Body of pancreas (tissue), 4 donors: ENCODE measurements around the gene LRRC27. TPM values are rescaled to one million over a fixed set of nuclear protein-coding genes. Genes with fewer than 3 reads are reported as not detected.
"Not testable (repeated sequence)": the region's sequence is repeated elsewhere in the genome, so short reads cannot be mapped to it uniquely, and the experiment has no call there.

Experiments
- ATAC-seq: fragments of 150-250 bp; one replicate; pipeline ENCODE4 v1.9.1; 2016
- DNase-seq, 4 donors: peaks; one replicate each; pipeline ENCODE4 v3.0.0-alpha.2; 2019
- H3K27ac ChIP-seq, 4 donors: fragments of 200-600 bp; sonication (generic); 1 replicate in 3 of 4; 2 replicates in 1 of 4; pipeline versions ENCODE4 v1.5.1 to v1.6.1; 2016 to 2019; ENCODE audit warnings: mild to moderate bottlenecking in 1 of 4, mixed read lengths in 1 of 4, moderate library complexity in 1 of 4
- H3K27me3 ChIP-seq, 2 donors: fragments of 200-600 bp; sonication (generic); one replicate each; pipeline ENCODE4 v1.6.0; 2016; ENCODE audit warnings: mild to moderate bottlenecking in 1 of 2
- H3K36me3 ChIP-seq, 2 donors: fragments of 200-600 bp; sonication (generic); replicated peaks in 1 of 2; 2 replicates each; pipeline ENCODE4 v1.5.1; 2016; ENCODE audit warnings: low read depth in 2 of 2; ENCODE audit not compliant: insufficient read depth in 1 of 2
- H3K4me1 ChIP-seq: fragments of 200-600 bp; sonication (generic); one replicate; pipeline ENCODE4 v1.6.0; 2016
- H3K4me3 ChIP-seq, 2 donors: fragments of 200-600 bp; sonication (generic); 1 replicate in 1 of 2; 2 replicates in 1 of 2; pipeline ENCODE4 v1.5.1; 2016 to 2019
- H3K9me3 ChIP-seq, 3 donors: fragments of 200-600 bp; sonication (generic); 1 replicate in 2 of 3; 2 replicates in 1 of 3; pipeline ENCODE4 v1.5.1; 2016
- CTCF ChIP-seq, 7 experiments: fragments of 450-650 bp in 4 of 7; fragments of 200-600 bp in 3 of 7; sonication (generic) in 3 of 7; IDR thresholded peaks; one replicate each; pipeline ENCODE4 v1.5.1; 2016 to 2019; ENCODE audit warnings: antibody characterized with exemption in 7 of 7
- POLR2A ChIP-seq, 3 donors: fragments of 450-650 bp; IDR thresholded peaks; one replicate each; pipeline ENCODE4 v1.6.1; 2016; ENCODE audit warnings: antibody characterized with exemption in 3 of 3, mild to moderate bottlenecking in 2 of 3
- WGBS, 2 donors: methylation state at CpG; one replicate each; pipeline ENCODE4 v1.1.5; 2017; 5-methylcytosine and 5-hydroxymethylcytosine counted together
- intact Hi-C: fragments of 100-400 bp; cut with DNase I; formaldehyde crosslinking; loops from one replicate; pipeline ENCODE4 v1.15.1; 2023
- total RNA-seq, 2 donors: library from RNA; depleted of rRNA; stranded (reverse); fragments of >200 nt; gene quantifications; one replicate each; pipeline ENCODE4 v1.1.0, GENCODE V29; 2016

LRRC27 gene
- total RNA-seq, 2 donors from 2014 or later: 6.5 to 24.7 TPM

DNA sequence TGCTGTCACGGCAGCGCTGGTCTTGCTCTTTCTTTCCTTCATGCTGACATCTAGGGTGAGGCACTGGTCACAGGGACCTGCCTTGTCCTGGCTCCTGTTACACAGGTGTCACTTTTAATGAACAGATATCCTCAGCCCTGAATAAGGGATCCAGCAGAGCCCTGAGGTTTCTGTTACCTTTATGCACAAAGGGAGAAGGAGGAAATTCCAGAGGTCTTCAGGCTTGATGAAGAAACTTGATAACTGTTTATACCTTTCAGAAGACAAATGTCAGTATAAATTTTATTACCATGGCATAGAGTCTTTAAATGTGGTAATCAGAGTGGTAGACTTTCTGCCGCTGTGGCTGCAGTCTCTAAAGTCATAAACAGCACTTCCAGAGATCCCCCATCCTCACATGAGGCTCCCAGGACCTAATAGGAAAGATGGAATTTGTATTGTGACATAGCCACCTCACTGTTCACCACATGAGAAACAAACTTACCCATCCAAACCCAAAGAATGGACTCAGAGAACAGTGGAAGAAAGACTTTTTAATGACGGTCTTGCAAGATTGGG, 2.7 kb downstream of the LRRC27 start:
- intact Hi-C loops: no loop called here
- DNase-seq: no peak
- ATAC-seq: no peak
- 92 to 98% methylated on average over 4 of the region's 4 CpGs for WGBS, 2 donors
- peaks cover 21% of the 10 kb centered on the region for H3K4me1 ChIP-seq
- no peaks in the 10 kb centered on the region for H3K27me3 ChIP-seq
- H3K9me3 ChIP-seq: no peaks in the 10 kb centered on the region
- H3K4me3 ChIP-seq: no peak overlapping the region
- TF ChIP-seq POLR2A (IDR thresholded peaks at IDR 0.05) (no peak), CTCF (IDR thresholded peaks at IDR 0.05) (no peak)
- no peak overlapping the region for H3K27ac ChIP-seq
- no peaks in the 10 kb centered on the region for H3K36me3 ChIP-seq

DNA sequence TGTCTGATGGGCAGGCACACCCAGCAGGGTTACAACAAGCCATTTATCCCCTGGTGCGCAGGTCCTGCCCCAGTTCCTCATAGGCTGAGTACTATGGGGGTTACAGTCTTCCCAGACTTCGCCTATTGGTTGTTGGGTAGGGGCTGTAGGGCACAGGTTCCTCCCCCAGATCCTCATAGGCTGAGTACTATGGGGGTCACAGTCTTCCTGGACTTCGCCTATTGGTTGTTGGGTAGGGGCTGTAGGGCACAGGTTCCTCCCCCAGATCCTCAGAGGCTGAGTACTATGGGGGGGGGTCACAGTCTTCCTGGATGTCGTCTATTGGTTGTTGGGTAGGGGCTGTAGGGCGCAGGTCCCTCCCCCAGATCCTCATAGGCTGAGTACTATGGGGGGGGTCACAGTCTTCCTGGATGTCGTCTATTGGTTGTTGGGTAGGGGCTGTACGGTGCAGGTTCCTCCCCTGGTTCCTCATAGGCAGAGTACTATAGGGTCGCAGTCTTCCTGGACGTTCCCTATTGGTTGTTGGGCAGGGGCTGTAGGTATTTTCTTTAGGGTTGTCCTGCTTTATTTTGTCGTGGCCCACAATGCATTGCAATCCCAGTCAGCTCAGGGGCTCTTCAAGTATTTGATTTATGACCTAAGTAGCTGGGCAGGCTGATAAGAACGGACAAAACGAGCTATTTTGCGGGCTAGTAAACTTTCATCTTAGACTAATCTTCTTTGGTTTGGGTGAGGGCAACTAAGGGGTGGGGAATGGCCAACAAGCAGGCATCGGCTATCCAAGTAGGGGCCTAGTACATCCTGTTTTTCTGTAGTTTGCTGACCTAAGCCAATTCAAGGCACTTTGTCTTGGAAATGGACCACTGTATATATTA, 3.4 kb downstream of the LRRC27 start:
- H3K4me1 ChIP-seq: peaks cover 16% of the 10 kb centered on the region
- TF ChIP-seq POLR2A (IDR thresholded peaks at IDR 0.05): no peak
- no peak for TF ChIP-seq CTCF (IDR thresholded peaks at IDR 0.05)
- H3K36me3 ChIP-seq: no peaks in the 10 kb centered on the region
- DNase-seq (peak in 1 of 4 donors; percentile 58), ATAC-seq (no peak)
- H3K27me3 ChIP-seq: no peaks in the 10 kb centered on the region
- intact Hi-C loops: no loop called here
- no peaks in the 10 kb centered on the region for H3K9me3 ChIP-seq
- no peak overlapping the region for H3K27ac ChIP-seq
- H3K4me3 ChIP-seq: no peak overlapping the region
- WGBS, 2 donors: 62 to 72% methylated on average over 9 to 14 of the region's 14 CpGs

DNA sequence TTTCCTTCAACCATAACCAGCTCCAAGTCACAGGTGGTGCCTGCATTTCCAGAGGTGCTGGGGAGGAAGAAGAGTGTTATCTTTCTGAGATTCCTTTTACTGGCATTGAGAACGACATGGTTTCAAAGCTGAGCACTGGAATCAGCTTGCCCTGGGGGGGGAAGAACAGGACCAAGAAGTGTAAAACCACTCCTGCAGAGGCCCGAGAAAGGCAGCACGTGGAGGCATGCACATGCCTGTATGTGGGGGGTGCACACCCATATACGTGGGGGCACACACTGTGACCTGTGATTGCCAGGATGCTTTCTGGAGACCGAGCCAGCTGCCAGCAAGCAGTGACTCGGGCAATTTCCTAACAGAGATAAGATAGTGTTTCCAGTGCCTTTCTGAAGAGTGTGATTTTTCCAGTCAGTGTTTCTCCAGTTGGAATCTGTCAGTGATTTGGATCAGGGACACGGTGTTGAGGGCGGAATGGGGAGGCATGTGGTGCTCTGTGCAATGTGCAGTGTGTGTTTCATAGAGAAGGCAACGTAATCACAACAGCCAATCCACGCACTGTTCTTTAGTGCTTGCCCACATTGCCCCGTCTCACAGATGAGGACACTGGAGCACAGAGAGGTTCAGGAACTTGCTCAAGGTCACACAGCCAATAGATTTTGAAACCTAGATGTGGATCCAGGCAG, 4.2 kb downstream of the LRRC27 start:
- Histone ChIP-seq H3K27ac (no peak overlapping the region), H3K4me1 (peaks cover 8% of the 10 kb centered on the region), H3K27me3 (no peaks in the 10 kb centered on the region), H3K36me3 (no peaks in the 10 kb centered on the region), H3K9me3 (no peaks in the 10 kb centered on the region), H3K4me3 (no peak overlapping the region)
- TF ChIP-seq POLR2A (IDR thresholded peaks at IDR 0.05) (no peak), CTCF (IDR thresholded peaks at IDR 0.05) (no peak)
- DNase-seq: no peak
- WGBS, 2 donors: 51 to 55% methylated on average over 11 of the region's 11 CpGs
- ATAC-seq: no peak
- intact Hi-C loops: no loop called here

DNA sequence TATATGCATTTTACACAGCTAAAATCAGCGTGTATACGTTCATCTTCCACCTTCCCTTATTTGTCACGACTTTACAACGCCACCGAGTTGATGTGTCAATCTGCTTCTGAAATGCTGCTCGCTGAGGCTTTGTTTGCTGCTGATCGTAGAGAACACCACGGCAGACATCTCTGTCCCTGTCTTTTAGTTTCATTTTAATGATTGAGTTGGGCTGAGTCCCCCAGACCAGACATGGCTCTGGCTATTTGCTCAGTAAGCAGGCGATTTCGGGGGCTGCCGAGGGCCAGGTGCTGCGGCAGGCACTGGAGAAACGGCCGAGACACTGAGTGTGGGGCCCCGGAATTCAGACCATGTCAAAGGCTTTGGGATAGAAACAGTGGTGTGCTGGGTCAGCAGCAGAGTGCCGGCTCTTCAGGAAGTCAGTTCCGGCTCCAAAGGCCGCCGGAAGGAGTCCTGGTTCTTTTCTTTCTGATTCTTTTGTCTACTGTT, 5.0 kb downstream of the LRRC27 start:
- Histone ChIP-seq H3K36me3 (no peaks in the 10 kb centered on the region), H3K4me3 (no peak overlapping the region), H3K27ac (peak overlapping the region in 2 of 4 donors; percentile 29 to 35), H3K4me1 (peaks cover 6% of the 10 kb centered on the region), H3K27me3 (no peaks in the 10 kb centered on the region), H3K9me3 (no peaks in the 10 kb centered on the region)
- TF ChIP-seq CTCF (IDR thresholded peaks at IDR 0.05) (no peak), POLR2A (IDR thresholded peaks at IDR 0.05) (no peak)
- DNase-seq (no peak), ATAC-seq (no peak)
- intact Hi-C loops: no loop called here
- WGBS, 2 donors: 67 to 76% methylated on average over 14 to 19 of the region's 19 CpGs

- H3K4me1 ChIP-seq, H3K4me3 ChIP-seq, H3K27ac ChIP-seq, intact Hi-C loops, H3K36me3 ChIP-seq, H3K27me3 ChIP-seq, H3K9me3 ChIP-seq, ATAC-seq, DNase-seq: not testable (repeated sequence)
- WGBS, 2 donors: 88 to 99% methylated on average over 7 of the region's 7 CpGs
These were observed 5.9 kb downstream of the LRRC27 start for GRCh38 chr10:132337854-132338253.
